Esophagus muscularis mucosa (tissue), 4 donors: ENCODE data around the gene ATPAF1. TPM values are rescaled to one million over a fixed set of nuclear protein-coding genes. Genes with fewer than 3 reads are reported as not detected.

Source experiments
- DNase-seq: peaks from one replicate; pipeline ENCODE4 v3.0.0-alpha.2; 2017; ENCODE audit errors: extremely low spot score
- H3K27ac ChIP-seq, 4 donors: fragments of 200-600 bp; sonication (generic); replicated peaks in 1 of 4; 1 replicate in 3 of 4; 2 replicates in 1 of 4; pipeline ENCODE4 v1.5.1; 2016 to 2019; ENCODE audit warnings: mild to moderate bottlenecking in 1 of 4
- H3K27me3 ChIP-seq, 4 donors: fragments of 200-600 bp; sonication (generic); one replicate each; pipeline versions ENCODE4 v1.5.1 to v1.6.0; 2016 to 2019
- H3K36me3 ChIP-seq, 4 donors: fragments of 200-600 bp; sonication (generic); one replicate each; pipeline ENCODE4 v1.5.1; 2016 to 2019
- H3K4me1 ChIP-seq, 4 donors: fragments of 200-600 bp; sonication (generic); one replicate each; pipeline ENCODE4 v1.5.1; 2016 to 2019
- H3K4me3 ChIP-seq, 4 donors: fragments of 200-600 bp; sonication (generic); 1 replicate in 2 of 4; 2 replicates in 2 of 4; pipeline ENCODE4 v1.5.1; 2016 to 2019; ENCODE audit warnings: mild to moderate bottlenecking in 4 of 4, moderate library complexity in 1 of 4
- H3K9me3 ChIP-seq, 4 donors: fragments of 200-600 bp; sonication (generic); 1 replicate in 3 of 4; 2 replicates in 1 of 4; pipeline ENCODE4 v1.5.1; 2016 to 2019
- CTCF ChIP-seq, 3 experiments: fragments of 200-600 bp in 2 of 3; fragments of 450-650 bp in 1 of 3; sonication (generic) in 2 of 3; IDR thresholded peaks; one replicate each; pipeline ENCODE4 v1.5.1; 2017 to 2019; ENCODE audit warnings: antibody characterized with exemption in 3 of 3, mild to moderate bottlenecking in 2 of 3, moderate library complexity in 1 of 3
- EP300 ChIP-seq: sonication (generic); formaldehyde crosslinking; IDR thresholded peaks from one replicate; pipeline ENCODE4 v1.6.1; 2017; ENCODE audit warnings: antibody characterized with exemption
- POLR2A ChIP-seq: fragments of 450-650 bp; IDR thresholded peaks from one replicate; pipeline ENCODE4 v1.6.1; 2017; ENCODE audit warnings: antibody characterized with exemption, moderate library complexity, mild to moderate bottlenecking, low read depth
- POLR2AphosphoS5 ChIP-seq, 2 donors: sonication (generic); formaldehyde crosslinking; IDR thresholded peaks; one replicate each; pipeline ENCODE4 v1.6.1; 2017; ENCODE audit warnings: antibody characterized with exemption in 2 of 2
- WGBS: methylation state at CpG from one replicate; pipeline ENCODE4 v1.1.5; 2018; 5-methylcytosine and 5-hydroxymethylcytosine counted together
- intact Hi-C: fragments of 100-400 bp; cut with DNase I; formaldehyde crosslinking; loops from one replicate; pipeline ENCODE4 v1.15.1; 2023
- total RNA-seq, 4 donors: library from RNA; depleted of rRNA; stranded (reverse); fragments of >200 nt; gene quantifications; one replicate each; pipeline versions ENCODE4 v1.1.0 to v1.2.1, GENCODE V29; 2016

Gene ATPAF1, protein sequence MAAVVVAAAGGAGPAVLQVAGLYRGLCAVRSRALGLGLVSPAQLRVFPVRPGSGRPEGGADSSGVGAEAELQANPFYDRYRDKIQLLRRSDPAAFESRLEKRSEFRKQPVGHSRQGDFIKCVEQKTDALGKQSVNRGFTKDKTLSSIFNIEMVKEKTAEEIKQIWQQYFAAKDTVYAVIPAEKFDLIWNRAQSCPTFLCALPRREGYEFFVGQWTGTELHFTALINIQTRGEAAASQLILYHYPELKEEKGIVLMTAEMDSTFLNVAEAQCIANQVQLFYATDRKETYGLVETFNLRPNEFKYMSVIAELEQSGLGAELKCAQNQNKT
- 10 to 100 TPM; 64.4 to 88.0 (median 68.5) TPM for total RNA-seq

DNA sequence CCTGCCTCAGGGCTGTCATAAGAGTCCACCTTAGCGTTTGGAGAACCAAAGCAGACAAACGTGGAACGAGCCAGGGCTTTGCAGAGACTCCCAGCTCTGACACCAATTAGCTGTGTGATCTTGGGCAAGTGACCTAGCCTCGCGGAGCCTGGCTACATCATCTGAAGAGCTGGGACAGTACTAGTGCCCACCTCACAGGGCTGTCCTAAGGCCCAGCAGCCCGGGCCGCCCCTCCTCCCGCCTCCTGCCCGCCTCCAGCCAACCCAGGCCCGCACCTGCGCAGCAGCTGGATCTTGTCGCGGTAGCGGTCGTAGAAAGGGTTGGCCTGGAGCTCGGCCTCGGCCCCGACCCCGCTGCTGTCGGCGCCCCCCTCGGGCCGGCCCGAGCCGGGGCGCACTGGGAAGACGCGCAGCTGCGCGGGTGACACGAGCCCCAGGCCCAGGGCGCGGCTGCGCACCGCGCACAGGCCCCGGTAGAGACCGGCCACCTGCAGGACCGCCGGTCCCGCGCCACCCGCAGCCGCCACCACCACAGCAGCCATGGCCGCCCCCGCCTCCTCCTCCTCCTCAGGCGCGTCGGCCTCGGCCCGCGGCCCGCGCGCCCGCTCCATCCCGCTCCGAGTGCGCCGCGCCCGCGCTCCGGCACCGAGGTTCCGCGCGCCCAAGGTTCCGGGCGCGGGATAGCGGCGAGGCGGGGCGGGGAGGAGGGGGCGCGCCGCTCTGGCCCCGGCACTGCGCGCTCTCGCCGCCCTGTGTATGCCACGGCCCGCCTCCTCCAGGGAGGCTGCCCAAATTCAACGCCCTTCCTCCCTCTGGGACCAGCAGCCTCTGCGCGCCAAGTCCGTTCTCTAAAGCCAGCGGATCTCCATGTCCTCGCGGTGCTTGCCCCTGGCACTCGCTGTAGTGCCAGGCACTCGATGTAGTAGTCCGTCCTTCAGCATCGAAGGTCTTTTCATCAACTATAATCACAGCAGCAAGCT lies at the start of gene ATPAF1:
ATPAF1 (minus strand) TSS at position 583 of the 979 bp plus-strand sequence; CDS start at position 541, 42 bp downstream.
- TF ChIP-seq POLR2A (no peak), CTCF (IDR thresholded peaks at IDR 0.05) (peak in 1 of 3 experiments; percentile 28), EP300 (no peak), POLR2AphosphoS5 (IDR thresholded peaks at IDR 0.05) (peak; percentile 61 to 79)
- H3K4me3 ChIP-seq, result peak within 1 kb of the TSS; percentile 97 to 99 (median 98)
- intact Hi-C loops, result loop anchor here (5.0 kb wide), 1 partner anchor 51 kb away; the partner anchor contains the start of gene MOB3C
- WGBS, result 0% methylated on average over 14 of the region's 96 CpGs
- no peaks in the 10 kb centered on the region for H3K27me3 ChIP-seq
- DNase-seq, result no peak
- H3K9me3 ChIP-seq, result no peaks in the 10 kb centered on the region
- H3K36me3 ChIP-seq, result peaks cover 3 to 23% (median 16%) of the 10 kb centered on the region in 4 donors
- peak within 1 kb of the TSS; percentile 87 to 93 (median 93) for H3K27ac ChIP-seq
- peaks cover 13 to 44% (median 35%) of the 10 kb centered on the region in 4 donors for H3K4me1 ChIP-seq

GRCh38 chr1:46717654-46718053 lies 49.5 kb upstream of the ATPAF1 start:
- Histone ChIP-seq H3K4me1 (peaks cover 28 to 46% (median 31%) of the 10 kb centered on the region in 4 donors), H3K27ac (peak overlapping the region in 1 of 4 donors; percentile 82), H3K9me3 (no peaks in the 10 kb centered on the region), H3K27me3 (no peaks in the 10 kb centered on the region), H3K4me3 (peak overlapping the region; percentile 78 to 100 (median 95)), H3K36me3 (peaks cover 18 to 39% (median 26%) of the 10 kb centered on the region in 4 donors)
- no peak for DNase-seq
- WGBS, result 68% methylated on average over 9 of the region's 9 CpGs
- TF ChIP-seq POLR2A (no peak), EP300 (no peak), POLR2AphosphoS5 (IDR thresholded peaks at IDR 0.05) (no peak), CTCF (IDR thresholded peaks at IDR 0.05) (no peak)
- intact Hi-C loops, result no loop called here

- Histone ChIP-seq H3K4me1 (peaks cover 27 to 45% (median 30%) of the 10 kb centered on the region in 4 donors), H3K9me3 (no peaks in the 10 kb centered on the region), H3K27ac (no peak overlapping the region), H3K36me3 (peaks cover 19 to 64% (median 40%) of the 10 kb centered on the region in 4 donors), H3K27me3 (no peaks in the 10 kb centered on the region), H3K4me3 (no peak overlapping the region)
- TF ChIP-seq CTCF (IDR thresholded peaks at IDR 0.05) (no peak), POLR2AphosphoS5 (IDR thresholded peaks at IDR 0.05) (no peak), EP300 (no peak), POLR2A (no peak)
- 77% methylated on average over 3 of the region's 3 CpGs for WGBS
- intact Hi-C loops, result no loop called here
- no peak for DNase-seq
Observed at GRCh38 chr1:46714976-46715375, 46.8 kb upstream of the ATPAF1 start.

DNA sequence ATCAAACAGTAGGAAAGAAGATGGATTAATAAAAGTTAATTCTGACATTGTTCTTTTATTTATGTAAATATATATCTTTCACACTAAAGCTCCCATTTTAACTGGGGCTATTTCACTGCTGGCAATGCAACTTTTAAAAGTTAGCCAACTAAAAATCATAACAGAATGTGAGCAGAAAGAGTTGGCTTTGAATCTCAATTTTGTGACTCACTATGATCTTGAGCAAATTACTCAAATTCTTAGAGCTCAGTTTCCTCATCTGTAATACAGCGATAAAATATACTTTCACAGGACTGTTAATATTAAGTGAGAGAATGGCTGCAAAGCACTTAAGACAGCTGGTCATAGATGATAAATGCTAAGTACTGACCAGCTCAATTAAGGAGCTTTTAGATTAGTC lies 40.0 kb upstream of the ATPAF1 start:
- intact Hi-C loops, result no loop called here
- H3K36me3 ChIP-seq, result peaks cover 12 to 80% (median 57%) of the 10 kb centered on the region in 4 donors
- 84% methylated on average over 1 of the region's 1 CpG for WGBS

More for the DNA sequence above, 40.0 kb upstream of the ATPAF1 start:
- H3K9me3 ChIP-seq, result no peaks in the 10 kb centered on the region
- no peak overlapping the region for H3K27ac ChIP-seq
- H3K4me1 ChIP-seq, result peaks cover 0 to 3% (median 0%) of the 10 kb centered on the region in 4 donors
- no peak for DNase-seq
- TF ChIP-seq CTCF (IDR thresholded peaks at IDR 0.05) (no peak), POLR2AphosphoS5 (IDR thresholded peaks at IDR 0.05) (no peak), POLR2A (no peak), EP300 (no peak)
- H3K4me3 ChIP-seq, result no peak overlapping the region
- H3K27me3 ChIP-seq, result no peaks in the 10 kb centered on the region
